Skin epidermis (tissue), 12 donors: ENCODE measurements around the gene RNGTT.
A peak's percentile ranks its signal among the peaks of the same experiment; 100 is the strongest.
"Not testable (repeated sequence)": the region's sequence is repeated elsewhere in the genome, so short reads cannot be mapped to it uniquely, and the experiment has no call there.

Experiments used
- H3K27ac ChIP-seq, 21 experiments: fragments of 200-600 bp; sonication (generic) in 11 of 21; one replicate each; pipeline ENCODE4 v1.5.0; 2020; ENCODE audit warnings: mild to moderate bottlenecking in 3 of 21, inconsistent platforms in 2 of 21, moderate library complexity in 2 of 21
- H3K4me3 ChIP-seq, 7 experiments: fragments of 200-600 bp; sonication (generic) in 2 of 7; one replicate each; pipeline ENCODE4 v1.5.0; 2020; ENCODE audit warnings: inconsistent platforms in 2 of 7, mild to moderate bottlenecking in 2 of 7, moderate library complexity in 1 of 7

Gene RNGTT

GRCh38 chr6:88975369-88975768 lies 12.0 kb upstream of the RNGTT start:
- Histone ChIP-seq H3K27ac (no peak overlapping the region), H3K4me3 (no peak overlapping the region)

- Histone ChIP-seq H3K27ac (no peak overlapping the region), H3K4me3 (no peak overlapping the region)
Measured at GRCh38 chr6:88972504-88973423, 9.3 kb upstream of the RNGTT start.

- no peak overlapping the region for H3K4me3 ChIP-seq
- H3K27ac ChIP-seq, result no peak overlapping the region
Measured at GRCh38 chr6:88970301-88970700, 6.9 kb upstream of the RNGTT start.

GRCh38 chr6:88969255-88969654 lies 5.8 kb upstream of the RNGTT start:
- not testable (repeated sequence) for H3K27ac ChIP-seq, H3K4me3 ChIP-seq

GRCh38 chr6:88967891-88968290 lies 4.5 kb upstream of the RNGTT start:
- no peak overlapping the region for H3K27ac ChIP-seq
- no peak overlapping the region for H3K4me3 ChIP-seq

- Histone ChIP-seq H3K27ac (no peak overlapping the region), H3K4me3 (no peak overlapping the region)
Measured at GRCh38 chr6:88965691-88966090, 2.3 kb upstream of the RNGTT start.

GRCh38 chr6:88964509-88964908 lies 1.1 kb upstream of the RNGTT start:
- Histone ChIP-seq H3K4me3 (peak overlapping the region in 4 of 7 experiments; percentile 64 to 98 (median 91)), H3K27ac (peak overlapping the region in 6 of 21 experiments; percentile 71 to 87 (median 82))

GRCh38 chr6:88958842-88959241 lies 4.6 kb downstream of the RNGTT start:
- no peak overlapping the region for H3K4me3 ChIP-seq
- no peak overlapping the region for H3K27ac ChIP-seq

- no peak overlapping the region for H3K27ac ChIP-seq
- H3K4me3 ChIP-seq, result no peak overlapping the region
Measured at GRCh38 chr6:88953550-88954386, 9.7 kb downstream of the RNGTT start.

GRCh38 chr6:88952065-88952704 lies 11.2 kb downstream of the RNGTT start:
- H3K27ac ChIP-seq, result no peak overlapping the region
- H3K4me3 ChIP-seq, result no peak overlapping the region

- Histone ChIP-seq H3K4me3 (no peak overlapping the region), H3K27ac (no peak overlapping the region)
Measured at GRCh38 chr6:88945415-88946008, 17.9 kb downstream of the RNGTT start.

GRCh38 chr6:88933521-88933920 lies 29.9 kb downstream of the RNGTT start:
- Histone ChIP-seq H3K27ac (no peak overlapping the region), H3K4me3 (no peak overlapping the region)

GRCh38 chr6:88932019-88932418 lies 31.4 kb downstream of the RNGTT start:
- not testable (repeated sequence) for H3K4me3 ChIP-seq, H3K27ac ChIP-seq

- H3K27ac ChIP-seq, result no peak overlapping the region
Measured at GRCh38 chr6:88922775-88923548, 40.5 kb downstream of the RNGTT start.

GRCh38 chr6:88921734-88922133 lies 41.7 kb downstream of the RNGTT start:
- Histone ChIP-seq H3K4me3 (no peak overlapping the region), H3K27ac (no peak overlapping the region)

More at GRCh38 chr6:88922775-88923548, 40.5 kb downstream of the RNGTT start:
- H3K4me3 ChIP-seq, result no peak overlapping the region

- Histone ChIP-seq H3K27ac (no peak overlapping the region), H3K4me3 (no peak overlapping the region)
Measured at GRCh38 chr6:88920774-88921733, 42.4 kb downstream of the RNGTT start.

- H3K4me3 ChIP-seq, result no peak overlapping the region
- H3K27ac ChIP-seq, result no peak overlapping the region
Measured at GRCh38 chr6:88920088-88920487, 43.3 kb downstream of the RNGTT start.

- Histone ChIP-seq H3K4me3 (no peak overlapping the region), H3K27ac (no peak overlapping the region)
Measured at GRCh38 chr6:88919032-88919431, 44.4 kb downstream of the RNGTT start.
